AG09309 (cell line): ENCODE data around the gene MPHOSPH9.

Experiments used
- DNase-seq: peaks from one replicate; pipeline ENCODE4 v3.0.0-alpha.2; 2010; ENCODE audit warnings: low read depth
- H3K4me3 ChIP-seq: 2 replicates; pipeline ENCODE4 v1.5.1; 2011; ENCODE audit warnings: mild to moderate bottlenecking, low read depth, low read length, moderate library complexity; ENCODE audit not compliant: control insufficient read depth
- CTCF ChIP-seq: IDR thresholded peaks from 2 replicates; pipeline ENCODE4 v1.5.1; 2011; ENCODE audit warnings: mild to moderate bottlenecking, low read depth, low read length, inconsistent platforms; ENCODE audit not compliant: insufficient read depth, control insufficient read depth; ENCODE audit errors: missing control alignments

The MPHOSPH9 gene

GRCh38 chr12:123233505-123234308 is 766 bp upstream of the MPHOSPH9 start:
- DNase-seq = no peak
- no peak for TF ChIP-seq CTCF
- H3K4me3 ChIP-seq = peak overlapping the region; percentile 91

- H3K4me3 ChIP-seq = peak overlapping the region; percentile 71
- no peak for TF ChIP-seq CTCF
- no peak for DNase-seq
These were observed 502 bp downstream of the MPHOSPH9 start for GRCh38 chr12:123232472-123232806.

- peak overlapping the region; percentile 71 for H3K4me3 ChIP-seq
- no peak for DNase-seq
- no peak for TF ChIP-seq CTCF
These were observed 1.0 kb downstream of the MPHOSPH9 start for GRCh38 chr12:123231931-123232330.

- H3K4me3 ChIP-seq = no peak overlapping the region
- no peak for DNase-seq
- no peak for TF ChIP-seq CTCF
These were observed 3.9 kb downstream of the MPHOSPH9 start for GRCh38 chr12:123229051-123229450.

GRCh38 chr12:123227581-123228258 is 5.2 kb downstream of the MPHOSPH9 start:
- no peak for TF ChIP-seq CTCF
- DNase-seq = no peak
- no peak overlapping the region for H3K4me3 ChIP-seq

- no peak for TF ChIP-seq CTCF
- no peak overlapping the region for H3K4me3 ChIP-seq
- no peak for DNase-seq
These were observed 7.5 kb downstream of the MPHOSPH9 start for GRCh38 chr12:123225443-123225842.
